22Rv1 (cell line): ENCODE results near the gene SHE.
"Not testable (repeated sequence)": the region's sequence is repeated elsewhere in the genome, so short reads cannot be mapped to it uniquely, and the experiment has no call there.

Experiments
- H3K27ac ChIP-seq: fragments of 450-650 bp; 2 replicates; pipeline ENCODE4 v1.5.1; 2017
- ZFX ChIP-seq: fragments of 450-650 bp; IDR thresholded peaks from 2 replicates; pipeline ENCODE4 v1.6.1; 2017; ENCODE audit warnings: antibody characterized with exemption, borderline replicate concordance
- TF ChIP-seq, protein P1 (sequence below): fragments of 450-650 bp; IDR thresholded peaks from 2 replicates; pipeline ENCODE4 v1.5.1; 2017; ENCODE audit warnings: mild to moderate bottlenecking

SHE gene

DNA sequence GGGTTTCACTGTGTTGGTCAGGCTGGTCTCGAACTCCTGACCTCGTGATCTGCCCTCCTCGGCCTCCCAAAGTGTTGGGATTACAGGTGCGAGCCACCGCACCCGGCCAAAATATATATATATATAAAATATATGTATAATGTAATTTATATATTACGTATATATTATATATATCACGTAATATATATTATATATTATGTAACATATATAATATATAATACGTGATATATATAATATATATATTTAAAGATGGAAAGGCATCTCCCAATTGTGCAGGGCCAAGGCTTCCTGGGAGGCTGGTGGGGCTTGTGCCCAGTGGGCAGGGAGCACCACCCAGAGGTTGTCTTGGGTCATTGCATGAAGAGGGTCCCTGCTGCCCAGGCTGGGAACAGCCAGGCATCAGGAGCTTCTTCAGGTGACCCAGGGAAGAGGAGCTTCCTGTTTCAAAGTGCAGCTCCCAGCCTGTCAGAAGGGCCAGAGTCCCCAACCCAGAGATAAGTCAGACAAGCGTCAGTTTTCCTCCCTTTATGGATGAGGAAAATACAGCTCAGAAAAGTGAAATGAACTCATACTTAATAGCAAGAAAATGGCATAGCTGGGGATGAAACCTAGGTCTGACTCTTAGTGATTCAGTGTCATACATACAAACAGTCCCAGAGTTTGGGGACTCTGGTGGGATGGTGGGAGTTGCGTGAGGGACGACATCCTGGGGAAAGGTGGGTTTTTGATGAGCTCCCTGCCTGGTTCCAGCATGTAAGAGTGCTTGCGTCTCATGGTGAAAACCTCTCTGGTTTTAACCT, 44.3 kb upstream of the SHE start:
- H3K27ac ChIP-seq, result peak overlapping the region; percentile 3; the same call in 1 of the 2 replicates
- no peak for TF ChIP-seq ZFX
- TF ChIP-seq, protein P1, sequence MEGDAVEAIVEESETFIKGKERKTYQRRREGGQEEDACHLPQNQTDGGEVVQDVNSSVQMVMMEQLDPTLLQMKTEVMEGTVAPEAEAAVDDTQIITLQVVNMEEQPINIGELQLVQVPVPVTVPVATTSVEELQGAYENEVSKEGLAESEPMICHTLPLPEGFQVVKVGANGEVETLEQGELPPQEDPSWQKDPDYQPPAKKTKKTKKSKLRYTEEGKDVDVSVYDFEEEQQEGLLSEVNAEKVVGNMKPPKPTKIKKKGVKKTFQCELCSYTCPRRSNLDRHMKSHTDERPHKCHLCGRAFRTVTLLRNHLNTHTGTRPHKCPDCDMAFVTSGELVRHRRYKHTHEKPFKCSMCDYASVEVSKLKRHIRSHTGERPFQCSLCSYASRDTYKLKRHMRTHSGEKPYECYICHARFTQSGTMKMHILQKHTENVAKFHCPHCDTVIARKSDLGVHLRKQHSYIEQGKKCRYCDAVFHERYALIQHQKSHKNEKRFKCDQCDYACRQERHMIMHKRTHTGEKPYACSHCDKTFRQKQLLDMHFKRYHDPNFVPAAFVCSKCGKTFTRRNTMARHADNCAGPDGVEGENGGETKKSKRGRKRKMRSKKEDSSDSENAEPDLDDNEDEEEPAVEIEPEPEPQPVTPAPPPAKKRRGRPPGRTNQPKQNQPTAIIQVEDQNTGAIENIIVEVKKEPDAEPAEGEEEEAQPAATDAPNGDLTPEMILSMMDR, result peak; percentile 85

DNA sequence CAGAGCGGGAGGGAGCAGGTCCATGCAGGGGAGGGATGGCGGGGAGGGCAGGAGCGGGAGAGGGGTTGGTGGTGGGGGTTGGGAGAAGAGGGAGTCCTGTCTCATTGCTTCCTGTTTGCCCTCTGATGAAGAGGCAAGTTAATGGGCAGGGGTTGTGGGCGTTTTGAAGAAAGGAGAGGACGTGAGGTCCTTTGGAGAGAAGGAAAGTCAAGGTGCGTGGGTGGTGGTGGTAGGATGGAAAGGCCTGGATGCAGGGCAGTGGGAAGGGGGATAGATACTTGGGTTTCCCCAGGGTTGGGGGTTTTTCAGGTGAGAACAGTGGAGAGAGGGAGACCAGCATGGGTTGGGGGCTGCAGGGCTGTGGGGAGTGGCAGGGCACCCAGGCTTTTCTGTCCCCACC, 39.0 kb upstream of the SHE start:
- TF ChIP-seq, protein P1, result no peak
- TF ChIP-seq ZFX, result no peak
- no peak overlapping the region for H3K27ac ChIP-seq

DNA sequence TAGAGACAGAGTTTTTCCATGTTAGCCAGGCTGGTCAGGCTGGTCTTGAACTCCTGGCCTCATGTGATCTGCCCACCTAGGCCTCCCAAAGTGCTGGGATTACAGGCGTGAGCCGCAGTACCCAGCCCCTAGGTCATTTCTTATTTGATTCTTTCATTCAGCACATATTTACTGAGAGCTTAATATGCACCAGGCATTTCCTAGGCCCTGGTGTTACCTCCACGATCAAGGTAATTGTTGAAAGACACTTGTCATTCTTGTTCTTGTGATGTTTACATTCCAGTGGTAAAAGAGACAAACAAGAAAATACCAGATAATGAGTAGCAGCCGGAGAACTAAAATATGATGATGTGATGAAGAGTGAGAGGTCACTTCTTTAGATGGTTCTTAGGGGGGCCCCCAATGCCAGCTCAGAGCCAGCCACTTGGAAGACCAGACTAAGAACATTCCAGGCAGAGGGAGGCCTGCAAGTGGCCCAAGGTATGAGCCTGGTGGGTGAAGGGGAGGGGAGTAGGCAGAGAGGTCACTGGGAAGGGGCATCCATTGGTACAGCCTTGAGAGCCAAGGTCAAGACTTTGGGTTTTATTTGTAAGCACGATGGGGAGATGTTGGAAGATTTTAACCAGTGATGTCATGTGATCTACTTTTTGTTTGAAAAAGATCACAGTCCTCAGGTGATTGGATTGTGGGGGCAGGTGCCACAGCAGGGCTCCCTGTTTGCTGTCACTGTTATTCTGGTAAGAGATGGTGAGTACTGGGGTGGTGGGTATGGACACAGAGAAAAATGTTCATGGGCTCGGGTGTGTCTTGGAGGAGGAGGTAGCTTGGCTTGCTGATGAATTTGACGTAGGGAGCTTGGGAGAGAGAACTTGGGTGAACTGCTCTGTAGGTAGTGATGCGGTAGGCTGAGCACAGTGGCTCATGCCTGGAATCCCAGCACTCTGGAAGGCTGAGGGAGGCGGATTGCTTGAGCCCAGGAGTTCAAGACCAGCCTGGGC, 37.6 kb upstream of the SHE start:
- no peak overlapping the region for H3K27ac ChIP-seq
- TF ChIP-seq, protein P1, result no peak; the same call in 1 of the 2 replicates
- TF ChIP-seq ZFX, result no peak

DNA sequence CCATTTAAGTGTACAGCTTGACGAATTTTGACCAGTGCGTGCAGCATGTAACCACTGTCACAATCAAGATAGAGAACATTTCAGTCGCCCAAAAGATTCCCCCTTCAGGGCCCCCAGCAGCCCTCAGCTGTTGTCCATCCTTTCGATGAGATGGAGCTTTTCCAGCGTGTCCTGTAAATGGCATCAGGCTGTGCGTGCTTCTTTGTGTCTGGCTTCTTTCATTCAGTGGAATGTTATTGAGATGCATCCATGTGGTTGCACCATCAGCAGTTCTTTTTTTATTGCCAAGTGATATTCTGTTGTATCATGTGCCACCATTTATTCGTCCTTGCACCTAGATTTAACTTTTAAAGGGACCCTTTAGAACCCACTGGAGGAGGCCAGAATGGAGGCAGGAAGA, 34.4 kb upstream of the SHE start:
- H3K27ac ChIP-seq, result no peak overlapping the region
- no peak for TF ChIP-seq ZFX
- TF ChIP-seq, protein P1, result no peak

DNA sequence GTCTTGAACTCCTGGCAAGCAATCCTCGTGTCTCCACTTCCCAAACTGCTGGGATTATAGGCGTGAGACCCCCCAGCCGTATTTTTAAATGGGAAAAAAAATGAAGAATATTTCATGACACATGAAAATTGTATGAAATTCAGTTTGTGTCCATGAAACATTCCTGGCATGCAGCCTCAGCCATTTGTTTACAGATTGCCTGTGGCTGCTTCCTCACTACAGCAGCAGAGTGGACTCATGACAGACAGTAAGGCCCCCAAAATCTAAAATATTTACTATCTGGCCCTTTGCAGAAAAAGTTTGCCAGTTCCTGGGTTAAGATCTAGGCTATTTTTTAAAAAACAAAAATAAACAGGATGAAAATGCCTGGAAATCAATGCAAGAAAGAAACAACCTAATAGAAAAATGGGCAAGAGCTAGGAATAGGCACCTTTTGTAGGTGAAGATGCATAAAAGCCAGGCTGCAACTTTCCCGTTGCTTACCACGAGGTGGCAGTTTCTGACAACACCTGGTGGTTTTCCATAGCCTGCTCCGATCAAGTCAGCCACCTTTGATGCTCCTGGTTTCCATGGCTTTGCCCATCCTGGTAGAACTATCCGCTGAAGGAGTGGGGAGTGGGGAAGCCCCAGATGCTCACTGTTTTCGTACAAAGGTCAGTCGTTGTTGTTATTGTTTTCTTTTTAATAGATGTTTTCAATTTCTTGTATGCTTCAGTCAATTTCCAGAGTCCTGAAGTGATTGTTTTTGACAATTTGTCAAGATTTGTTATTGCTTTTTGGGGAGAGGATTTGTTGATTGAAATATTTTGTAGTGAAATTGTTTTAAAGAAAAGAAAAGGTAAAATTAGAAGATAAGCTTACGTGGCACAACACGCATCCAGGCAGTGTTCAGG, 32.0 kb upstream of the SHE start:
- H3K27ac ChIP-seq, result no peak overlapping the region
- TF ChIP-seq, protein P1, result peak; percentile 84
- TF ChIP-seq ZFX, result no peak

DNA sequence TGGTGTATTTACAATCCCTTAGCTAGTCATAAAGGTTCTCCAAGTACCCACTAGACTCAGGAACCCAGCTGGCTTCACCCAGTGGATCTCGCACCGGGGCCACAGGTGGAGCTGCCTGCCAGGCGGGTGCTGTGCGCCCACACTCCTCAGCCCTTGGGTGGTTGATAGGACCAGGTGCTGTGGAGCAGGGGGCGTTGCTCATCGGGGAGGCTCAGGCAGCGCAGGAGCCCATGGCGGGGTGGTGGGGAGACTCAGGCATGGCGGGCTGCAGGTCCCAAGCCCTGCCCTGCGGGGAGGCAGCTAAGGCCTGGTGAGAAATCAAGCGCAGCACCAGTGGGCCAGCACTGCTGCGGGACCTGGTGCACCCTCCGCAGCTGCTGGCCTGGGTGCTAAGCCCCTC, 29.7 kb upstream of the SHE start:
- H3K27ac ChIP-seq, result not testable (repeated sequence)

DNA sequence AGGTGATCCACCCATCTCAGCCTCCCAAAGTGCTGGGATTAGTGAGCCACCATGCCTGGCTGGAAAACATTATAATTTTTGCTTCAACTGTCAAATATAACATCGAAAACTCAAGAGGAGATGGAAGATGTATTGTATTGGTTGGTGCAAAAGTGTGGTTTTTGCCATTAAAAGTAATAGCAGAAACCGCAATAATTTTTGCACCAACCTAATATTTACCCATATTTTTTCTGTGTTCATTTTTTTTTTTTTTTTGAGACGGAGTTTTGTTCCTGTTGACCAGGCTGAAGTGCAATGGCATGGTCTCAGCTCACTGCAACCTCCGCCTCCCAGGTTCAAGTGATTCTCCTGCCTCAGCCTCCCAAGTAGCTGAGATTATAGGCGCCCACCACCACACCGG, 27.1 kb upstream of the SHE start:
- no peak for TF ChIP-seq ZFX
- TF ChIP-seq, protein P1, result no peak
- no peak overlapping the region for H3K27ac ChIP-seq
